IMR-90 (cell line): ENCODE measurements around the gene COL2A1. TPM values are rescaled to one million over a fixed set of nuclear protein-coding genes. Genes with fewer than 3 reads are reported as not detected.

Experiments
- ATAC-seq: fragments of 200-7000 bp; cut with Tn5 transposase; 2 replicates; pipeline ENCODE4 v1.9.1; 2020; ENCODE audit warnings: low read depth, mild to moderate bottlenecking, moderate library complexity
- BruUV-seq: library from RNA; stranded (reverse); fragments of 400-500 nt; replicated peaks from 2 replicates; lab custom pipeline; 2021; lab: Mats Ljungman, UMichigan
- CTCF ChIA-PET: fragments of 300-600 bp; formaldehyde crosslinking; extraction: SDS; loops from one replicate; lab custom pipeline; 2021; ENCODE audit warnings: antibody characterized with exemption; lab: Yijun Ruan, JAX
- POLR2A ChIA-PET: fragments of 300-600 bp; sonication (Branson Sonifier 250); formaldehyde crosslinking; loops from one replicate; lab custom pipeline; 2022; ENCODE audit warnings: antibody characterized with exemption; ENCODE audit not compliant: unreplicated experiment; lab: Charles Lee
- DNase-seq: peaks from one replicate; pipeline ENCODE4 v3.0.0; 2013
- H2AFZ ChIP-seq: replicated peaks from 2 replicates; pipeline ENCODE3; 2013; ENCODE audit warnings: low read length, mild to moderate bottlenecking; ENCODE audit not compliant: poor library complexity
- H2AK5ac ChIP-seq: 2 replicates; pipeline ENCODE4 v1.6.1; 2013; ENCODE audit warnings: low read depth, low read length, inconsistent platforms
- H2AK9ac ChIP-seq: replicated peaks from 2 replicates; pipeline ENCODE3; 2013; ENCODE audit warnings: mild to moderate bottlenecking, low read depth, low read length, moderate library complexity; ENCODE audit not compliant: poor library complexity
- H2BK120ac ChIP-seq: 2 replicates; pipeline ENCODE4 v1.6.1; 2013; ENCODE audit warnings: low read depth, low read length, inconsistent platforms
- H2BK15ac ChIP-seq: 3 replicates; pipeline ENCODE4 v1.6.1; 2013; ENCODE audit warnings: low read depth, low read length, inconsistent platforms
- H2BK20ac ChIP-seq: 2 replicates; pipeline ENCODE4 v1.6.1; 2013; ENCODE audit warnings: low read depth, mild to moderate bottlenecking, inconsistent platforms, low read length, moderate library complexity
- H2BK5ac ChIP-seq: 2 replicates; pipeline ENCODE4 v1.6.1; 2013; ENCODE audit warnings: mild to moderate bottlenecking, low read depth, low read length, inconsistent platforms; ENCODE audit not compliant: poor library complexity, severe bottlenecking
- H3K14ac ChIP-seq: replicated peaks from 2 replicates; pipeline ENCODE4 v1.6.1; 2013; ENCODE audit warnings: low read depth, low read length, inconsistent platforms
- H3K18ac ChIP-seq: 2 replicates; pipeline ENCODE4 v1.6.1; 2013; ENCODE audit warnings: low read depth, low read length, control low read depth
- H3K23ac ChIP-seq: 2 replicates; pipeline ENCODE4 v1.6.1; 2013; ENCODE audit warnings: low read depth, low read length, inconsistent platforms
- H3K27ac ChIP-seq: 2 replicates; pipeline ENCODE4 v1.5.1; 2013; ENCODE audit warnings: mild to moderate bottlenecking, control low read depth, low read length; ENCODE audit not compliant: insufficient read depth
- H3K27me3 ChIP-seq: 2 replicates; pipeline ENCODE4 v1.6.1; 2013; ENCODE audit warnings: low read length; ENCODE audit not compliant: control insufficient read depth, insufficient read depth
- H3K36me3 ChIP-seq: 2 replicates; pipeline ENCODE4 v1.6.1; 2013; ENCODE audit warnings: low read length, mixed read lengths; ENCODE audit not compliant: control insufficient read depth, insufficient read depth
- H3K4ac ChIP-seq: 2 replicates; pipeline ENCODE4 v1.6.1; 2013; ENCODE audit warnings: low read depth, low read length, inconsistent platforms
- H3K4me1 ChIP-seq: 2 replicates; pipeline ENCODE4 v1.6.1; 2013; ENCODE audit warnings: low read length, mixed read lengths; ENCODE audit not compliant: control insufficient read depth, insufficient read depth
- H3K4me2 ChIP-seq: 2 replicates; pipeline ENCODE4 v1.6.1; 2013; ENCODE audit warnings: low read depth, mild to moderate bottlenecking, control low read depth, low read length, moderate library complexity
- H3K4me3 ChIP-seq: 2 replicates; pipeline ENCODE4 v1.5.1; 2013; ENCODE audit warnings: low read depth, mild to moderate bottlenecking, control low read depth, low read length, moderate library complexity; ENCODE audit not compliant: insufficient read depth
- H3K56ac ChIP-seq: 2 replicates; pipeline ENCODE4 v1.6.1; 2013; ENCODE audit warnings: low read length, inconsistent platforms; ENCODE audit not compliant: insufficient read depth; ENCODE audit errors: extremely low read depth
- H3K79me1 ChIP-seq, 2 experiments: 2 replicates each; pipeline ENCODE4 v1.6.1; 2013; ENCODE audit warnings: low read length in 2 of 2, inconsistent platforms in 1 of 2, low read depth in 1 of 2
- H3K9ac ChIP-seq: 2 replicates; pipeline ENCODE4 v1.6.1; 2013; ENCODE audit warnings: low read depth, low read length, control low read depth
- H3K9me1 ChIP-seq: 2 replicates; pipeline ENCODE4 v1.6.1; 2013; ENCODE audit warnings: low read length, inconsistent platforms; ENCODE audit not compliant: insufficient read depth
- H3K9me3 ChIP-seq: 2 replicates; pipeline ENCODE4 v1.6.1; 2013; ENCODE audit warnings: low read length; ENCODE audit not compliant: control insufficient read depth, insufficient read depth
- H4K20me1 ChIP-seq: 2 replicates; pipeline ENCODE4 v1.6.1; 2013; ENCODE audit warnings: low read length, inconsistent platforms; ENCODE audit not compliant: insufficient read depth
- H4K5ac ChIP-seq: 2 replicates; pipeline ENCODE4 v1.6.1; 2013; ENCODE audit warnings: mild to moderate bottlenecking, low read depth, low read length, control low read depth
- H4K8ac ChIP-seq, 2 experiments: 2 replicates each; pipeline ENCODE4 v1.6.1; 2013; ENCODE audit warnings: low read depth in 2 of 2, low read length in 2 of 2, control low read depth in 1 of 2, inconsistent platforms in 1 of 2
- H4K91ac ChIP-seq: 2 replicates; pipeline ENCODE4 v1.6.1; 2013; ENCODE audit warnings: low read depth, low read length, inconsistent platforms; ENCODE audit not compliant: insufficient read depth
- BHLHE40 ChIP-seq: fragments of 150-350 bp; IDR thresholded peaks from 2 replicates; pipeline ENCODE4 v1.6.1; 2016; ENCODE audit warnings: mild to moderate bottlenecking, low read depth, low read length
- CEBPB ChIP-seq: IDR thresholded peaks from 2 replicates; pipeline ENCODE4 v1.6.1; 2012; ENCODE audit warnings: low read depth, low read length, improper control_type of control experiment
- FOS ChIP-seq: fragments of 150-350 bp; IDR thresholded peaks from 2 replicates; pipeline ENCODE4 v1.6.1; 2016; ENCODE audit warnings: low read depth, low read length
- MAFK ChIP-seq: IDR thresholded peaks from 2 replicates; pipeline ENCODE4 v1.6.1; 2012; ENCODE audit warnings: low read depth, low read length, improper control_type of control experiment
- MAZ ChIP-seq: IDR thresholded peaks from 2 replicates; pipeline ENCODE4 v1.6.1; 2012; ENCODE audit warnings: low read depth, mild to moderate bottlenecking, low read length, improper control_type of control experiment, moderate library complexity, borderline replicate concordance
- MXI1 ChIP-seq: IDR thresholded peaks from 2 replicates; pipeline ENCODE4 v1.6.1; 2012; ENCODE audit warnings: low read depth, mild to moderate bottlenecking, low read length, moderate library complexity, borderline replicate concordance
- NFE2L2 ChIP-seq: fragments of 150-350 bp; IDR thresholded peaks from 2 replicates; pipeline ENCODE4 v1.6.1; 2016; ENCODE audit warnings: low read depth, mild to moderate bottlenecking, low read length
- RAD21 ChIP-seq: IDR thresholded peaks from 2 replicates; pipeline ENCODE4 v1.6.1; 2012; ENCODE audit warnings: low read length, improper control_type of control experiment
- USF2 ChIP-seq: fragments of 150-350 bp; IDR thresholded peaks from 2 replicates; pipeline ENCODE4 v1.6.1; 2017; ENCODE audit warnings: mild to moderate bottlenecking, antibody characterized with exemption, low read length, low read depth
- WGBS, 2 experiments: methylation state at CpG; one replicate each; pipeline versions ENCODE4 v1.1.5 to v1.1.7; 2013; ENCODE audit warnings: missing lambda C conversion rate in 2 of 2; ENCODE audit not compliant: insufficient read length in 1 of 2; ENCODE audit errors: extremely low coverage in 2 of 2; 5-methylcytosine and 5-hydroxymethylcytosine counted together
- dilution Hi-C: fragments of 300-500 bp; cut with HindIII; formaldehyde crosslinking; loops from one replicate; pipeline ENCODE4 v1.14.3; 2018; ENCODE audit warnings: low sequenced_read_pairs; ENCODE audit not compliant: unreplicated experiment
- in situ Hi-C: fragments of 300-500 bp; cut with MboI; formaldehyde crosslinking; loops from 3 replicates; pipeline ENCODE4 v1.14.3; 2019; ENCODE audit warnings: low sequenced_read_pairs, inconsistent platforms, mixed read lengths
- intact Hi-C: fragments of 100-400 bp; cut with micrococcal nuclease; formaldehyde crosslinking; loops from 2 replicates; pipeline ENCODE4 v1.10.0; 2022
- polyA plus RNA-seq, 3 experiments: library from polyadenylated mRNA; depleted of rRNA; stranded (reverse); fragments of >200 nt; gene quantifications; 2 replicates each; pipeline ENCODE4 v1.2.3, GENCODE V29; 2012; ENCODE audit warnings: low replicate concordance in 1 of 3
- total RNA-seq: library from RNA; depleted of rRNA; stranded (reverse); fragments of >200 nt; gene quantifications from 2 replicates; pipeline ENCODE4 v1.2.3, GENCODE V29; 2012

Gene COL2A1
- total and polyA plus RNA-seq, 2 of the 4 experiments (the other 2 are of a cell fraction), result 0.05 TPM; not detected in 1

- intact Hi-C loops, result no loop called here
- Histone ChIP-seq H4K91ac (no peak overlapping the region), H2BK120ac (no peak overlapping the region), H2AFZ (no peak overlapping the region), H3K4me3 (no peak overlapping the region), H3K79me1 (no peaks in the 10 kb centered on the region), H3K56ac (no peak overlapping the region), H3K27ac (no peak overlapping the region), H2BK20ac (no peak overlapping the region), H4K5ac (no peak overlapping the region), H3K18ac (no peak overlapping the region), H3K4me2 (no peak overlapping the region), H2AK5ac (no peak overlapping the region), H4K8ac (no peak overlapping the region), H2BK5ac (no peak overlapping the region), H3K36me3 (no peaks in the 10 kb centered on the region), H3K14ac (no peak overlapping the region), H2BK15ac (no peak overlapping the region), H3K27me3 (peaks cover 60% of the 10 kb centered on the region), H3K23ac (no peak overlapping the region), H2AK9ac (no peak overlapping the region), H3K4ac (no peak overlapping the region), H4K20me1 (no peaks in the 10 kb centered on the region), H3K4me1 (peaks cover 1% of the 10 kb centered on the region; the same call in 1 of the 2 replicates), H3K9ac (no peak overlapping the region), H3K9me1 (no peaks in the 10 kb centered on the region), H3K9me3 (no peaks in the 10 kb centered on the region)
- POLR2A ChIA-PET, result no interaction called here
- in situ Hi-C loops, result no loop called here
- DNase-seq, result no peak
- no peak for ATAC-seq
- CTCF ChIA-PET, result no interaction called here
- BruUV-seq, result no TSS peak
- 77% methylated on average over 4 of the region's 9 CpGs; no CpG with 5 or more reads in 1 of the 2 experiments for WGBS, 2 experiments
- TF ChIP-seq USF2 (no peak), RAD21 (no peak), CEBPB (no peak), MAZ (no peak), MXI1 (no peak), BHLHE40 (no peak), FOS (no peak), MAFK (no peak), NFE2L2 (no peak)
- dilution Hi-C loops, result no loop called here
These were observed 20.5 kb upstream of the COL2A1 start for GRCh38 chr12:48024735-48025134.
